Fibroblast of lung (primary cell): ENCODE data around the gene DNER.
"Not testable (repeated sequence)": the region's sequence is repeated elsewhere in the genome, so short reads cannot be mapped to it uniquely, and the experiment has no call there.

Experiments
- EZH2 ChIP-seq: IDR thresholded peaks from 2 replicates; pipeline ENCODE4 v1.5.1; 2012; ENCODE audit warnings: low read length, control low read depth, mild to moderate bottlenecking; ENCODE audit errors: missing control alignments
- TF ChIP-seq, protein P1 (sequence below), 2 donors: IDR thresholded peaks in 1 of 2; conservative IDR thresholded peaks in 1 of 2; 1 replicate in 1 of 2; 2 replicates in 1 of 2; pipeline ENCODE4 v1.5.1; 2011 to 2012; ENCODE audit warnings: low read length in 2 of 2, control low read depth in 1 of 2, inconsistent platforms in 1 of 2, low read depth in 1 of 2, mild to moderate bottlenecking in 1 of 2

DNA sequence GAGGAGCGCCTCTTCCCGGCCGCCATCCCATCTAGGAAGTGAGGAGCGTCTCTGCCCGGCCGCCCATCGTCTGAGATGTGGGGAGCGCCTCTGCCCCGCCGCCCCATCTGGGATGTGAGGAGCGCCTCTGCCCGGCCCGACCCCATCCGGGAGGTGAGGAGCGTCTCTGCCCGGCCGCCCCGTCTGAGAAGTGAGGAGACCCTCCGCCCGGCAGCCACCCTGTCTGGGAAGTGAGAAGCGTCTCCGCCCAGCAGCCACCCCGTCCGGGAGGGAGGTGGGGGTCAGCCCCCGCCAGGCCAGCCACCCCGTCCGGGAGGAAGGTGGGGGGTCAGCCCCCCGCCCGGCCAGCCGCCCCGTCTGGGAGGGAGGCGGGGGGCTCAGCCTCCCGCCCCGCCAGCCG is 28.3 kb upstream of the DNER start:
- TF ChIP-seq, protein P1, sequence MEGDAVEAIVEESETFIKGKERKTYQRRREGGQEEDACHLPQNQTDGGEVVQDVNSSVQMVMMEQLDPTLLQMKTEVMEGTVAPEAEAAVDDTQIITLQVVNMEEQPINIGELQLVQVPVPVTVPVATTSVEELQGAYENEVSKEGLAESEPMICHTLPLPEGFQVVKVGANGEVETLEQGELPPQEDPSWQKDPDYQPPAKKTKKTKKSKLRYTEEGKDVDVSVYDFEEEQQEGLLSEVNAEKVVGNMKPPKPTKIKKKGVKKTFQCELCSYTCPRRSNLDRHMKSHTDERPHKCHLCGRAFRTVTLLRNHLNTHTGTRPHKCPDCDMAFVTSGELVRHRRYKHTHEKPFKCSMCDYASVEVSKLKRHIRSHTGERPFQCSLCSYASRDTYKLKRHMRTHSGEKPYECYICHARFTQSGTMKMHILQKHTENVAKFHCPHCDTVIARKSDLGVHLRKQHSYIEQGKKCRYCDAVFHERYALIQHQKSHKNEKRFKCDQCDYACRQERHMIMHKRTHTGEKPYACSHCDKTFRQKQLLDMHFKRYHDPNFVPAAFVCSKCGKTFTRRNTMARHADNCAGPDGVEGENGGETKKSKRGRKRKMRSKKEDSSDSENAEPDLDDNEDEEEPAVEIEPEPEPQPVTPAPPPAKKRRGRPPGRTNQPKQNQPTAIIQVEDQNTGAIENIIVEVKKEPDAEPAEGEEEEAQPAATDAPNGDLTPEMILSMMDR (conservative IDR thresholded peaks at IDR 0.05 in 1 of 2, IDR thresholded peaks at IDR 0.05 in 1 of 2; ENCODE audit: low read depth in 1 of 2, low read length in 2 of 2) = not testable (repeated sequence)
- TF ChIP-seq EZH2 = not testable (repeated sequence)
